BE2C (cell line): ENCODE data around the gene IGF2BP2.
"Not testable (repeated sequence)": the region's sequence is repeated elsewhere in the genome, so short reads cannot be mapped to it uniquely, and the experiment has no call there.

Source experiments
- DNase-seq: peaks from one replicate; pipeline ENCODE4 v3.0.0-alpha.2; 2020
- H3K27me3 ChIP-seq: fragments of 250-450 bp; sonication (Bioruptor Pico); 2 replicates; pipeline ENCODE4 v1.5.1; 2020; ENCODE audit warnings: mild to moderate bottlenecking
- H3K36me3 ChIP-seq: fragments of 250-450 bp; sonication (Bioruptor Pico); 2 replicates; pipeline ENCODE4 v1.5.1; 2020; ENCODE audit warnings: mild to moderate bottlenecking
- H3K4me1 ChIP-seq: fragments of 250-450 bp; sonication (Bioruptor Pico); 2 replicates; pipeline ENCODE4 v1.5.1; 2020
- H3K4me3 ChIP-seq: 2 replicates; pipeline ENCODE4 v1.5.1; 2011; ENCODE audit warnings: low read depth, low read length
- H3K9me3 ChIP-seq: fragments of 250-450 bp; sonication (Bioruptor Pico); 2 replicates; pipeline ENCODE4 v1.5.1; 2020
- TF ChIP-seq, protein P1 (sequence below): IDR thresholded peaks from 2 replicates; pipeline ENCODE4 v1.5.1; 2012; ENCODE audit warnings: mild to moderate bottlenecking, low read depth, low read length

The IGF2BP2 gene

DNA sequence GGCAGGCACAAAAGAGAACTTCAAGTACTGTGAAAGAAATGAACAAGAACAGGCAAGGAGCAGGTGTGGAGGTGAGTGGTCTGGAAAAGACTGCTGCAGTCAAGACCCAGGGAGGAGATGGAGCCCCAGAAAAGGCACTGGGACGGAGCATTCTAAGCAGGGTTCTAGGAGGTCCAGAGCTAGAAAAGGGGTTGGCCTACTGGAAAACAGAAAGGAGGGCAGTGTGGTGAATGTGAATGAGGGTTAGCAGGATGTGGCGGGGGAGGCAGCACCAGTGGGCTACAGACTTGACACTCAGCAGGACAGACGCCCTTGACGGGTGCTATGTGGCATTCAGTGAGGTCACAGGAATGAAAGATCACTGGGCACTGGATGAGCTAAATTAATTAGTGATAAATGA, 163.1 kb downstream of the IGF2BP2 start:
- peaks cover 16% of the 10 kb centered on the region for H3K27me3 ChIP-seq
- H3K4me1 ChIP-seq = no peaks in the 10 kb centered on the region
- H3K4me3 ChIP-seq = no peak overlapping the region
- no peak for DNase-seq
- H3K36me3 ChIP-seq = no peaks in the 10 kb centered on the region
- TF ChIP-seq, protein P1, sequence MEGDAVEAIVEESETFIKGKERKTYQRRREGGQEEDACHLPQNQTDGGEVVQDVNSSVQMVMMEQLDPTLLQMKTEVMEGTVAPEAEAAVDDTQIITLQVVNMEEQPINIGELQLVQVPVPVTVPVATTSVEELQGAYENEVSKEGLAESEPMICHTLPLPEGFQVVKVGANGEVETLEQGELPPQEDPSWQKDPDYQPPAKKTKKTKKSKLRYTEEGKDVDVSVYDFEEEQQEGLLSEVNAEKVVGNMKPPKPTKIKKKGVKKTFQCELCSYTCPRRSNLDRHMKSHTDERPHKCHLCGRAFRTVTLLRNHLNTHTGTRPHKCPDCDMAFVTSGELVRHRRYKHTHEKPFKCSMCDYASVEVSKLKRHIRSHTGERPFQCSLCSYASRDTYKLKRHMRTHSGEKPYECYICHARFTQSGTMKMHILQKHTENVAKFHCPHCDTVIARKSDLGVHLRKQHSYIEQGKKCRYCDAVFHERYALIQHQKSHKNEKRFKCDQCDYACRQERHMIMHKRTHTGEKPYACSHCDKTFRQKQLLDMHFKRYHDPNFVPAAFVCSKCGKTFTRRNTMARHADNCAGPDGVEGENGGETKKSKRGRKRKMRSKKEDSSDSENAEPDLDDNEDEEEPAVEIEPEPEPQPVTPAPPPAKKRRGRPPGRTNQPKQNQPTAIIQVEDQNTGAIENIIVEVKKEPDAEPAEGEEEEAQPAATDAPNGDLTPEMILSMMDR = no peak
- H3K9me3 ChIP-seq = no peaks in the 10 kb centered on the region

DNA sequence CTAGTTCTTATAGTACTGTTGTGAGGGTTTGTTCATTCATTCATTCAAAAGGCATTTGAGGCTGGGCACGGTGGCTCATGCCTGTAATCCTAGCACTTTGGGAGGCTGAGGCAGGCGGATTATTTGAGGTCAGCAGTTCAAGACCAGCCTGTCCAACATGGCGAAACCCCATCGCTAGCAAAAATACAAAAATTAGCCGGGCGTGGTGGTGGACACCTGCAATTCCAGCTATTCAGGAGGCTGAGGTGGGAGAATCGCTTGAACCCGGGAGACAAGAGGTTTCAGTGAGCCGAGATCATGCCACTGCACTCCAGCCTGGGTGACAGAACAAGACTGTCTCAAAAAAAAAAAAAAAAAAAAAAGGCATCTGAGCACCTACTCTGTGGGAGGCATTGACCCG, 163.5 kb downstream of the IGF2BP2 start:
- not testable (repeated sequence) for H3K9me3 ChIP-seq, H3K4me1 ChIP-seq, H3K36me3 ChIP-seq, DNase-seq, H3K4me3 ChIP-seq
- H3K27me3 ChIP-seq = peaks cover 16% of the 10 kb centered on the region

DNA sequence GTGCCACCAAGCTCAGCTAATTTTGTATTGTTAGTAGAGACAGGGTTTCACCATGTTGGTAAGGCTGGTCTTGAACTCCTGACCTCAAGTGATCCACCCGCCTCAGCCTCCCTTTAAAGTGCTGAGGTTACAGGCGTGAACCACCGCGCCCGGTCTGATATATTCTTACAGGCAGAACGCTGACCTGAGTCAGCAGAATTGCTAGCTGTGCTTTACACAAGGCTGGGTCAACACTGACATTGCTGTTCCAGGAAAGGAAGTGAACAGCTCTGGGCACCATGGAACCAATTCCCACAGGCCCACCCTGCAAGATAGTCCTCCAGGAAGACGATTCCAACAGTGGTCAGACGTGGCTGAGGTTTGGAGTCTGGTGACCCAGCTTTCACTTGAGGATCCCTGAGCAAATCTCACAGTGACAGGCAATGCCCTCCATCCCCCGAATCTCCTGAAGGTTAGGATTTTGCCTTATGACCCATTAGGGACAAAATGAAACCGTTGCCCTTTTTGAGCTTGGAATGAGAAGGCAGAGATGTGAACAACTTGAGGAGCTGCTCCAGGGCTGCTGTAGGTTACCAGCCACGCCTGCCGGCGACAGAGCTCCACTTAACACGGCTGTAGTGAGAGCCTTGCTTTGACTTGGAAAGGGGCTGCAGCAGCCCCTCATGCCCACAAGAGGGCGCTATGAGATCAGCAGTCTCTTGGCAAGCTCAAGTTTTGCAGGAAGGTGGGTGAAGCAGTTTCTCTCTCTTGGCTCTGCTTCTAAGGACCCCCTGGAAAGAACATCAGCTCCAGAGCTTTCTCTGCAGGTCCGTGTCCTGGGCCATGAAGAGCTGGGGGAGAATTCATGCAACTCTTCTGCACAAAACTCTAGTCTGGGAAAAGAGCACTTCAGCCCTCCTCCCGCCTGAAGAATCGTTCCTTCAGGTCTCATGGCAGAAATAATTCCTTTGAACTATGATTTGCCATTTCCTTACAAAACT, 164.6 kb downstream of the IGF2BP2 start:
- TF ChIP-seq, protein P1 = peak; percentile 100
- Histone ChIP-seq H3K27me3 (peaks cover 8% of the 10 kb centered on the region; the same call in 1 of the 2 replicates), H3K9me3 (no peaks in the 10 kb centered on the region), H3K4me1 (no peaks in the 10 kb centered on the region), H3K4me3 (0 out of 2 replicates have a peak overlapping the region, but pooled peaks have one; percentile 21), H3K36me3 (no peaks in the 10 kb centered on the region)
- peak; percentile 75 for DNase-seq

DNA sequence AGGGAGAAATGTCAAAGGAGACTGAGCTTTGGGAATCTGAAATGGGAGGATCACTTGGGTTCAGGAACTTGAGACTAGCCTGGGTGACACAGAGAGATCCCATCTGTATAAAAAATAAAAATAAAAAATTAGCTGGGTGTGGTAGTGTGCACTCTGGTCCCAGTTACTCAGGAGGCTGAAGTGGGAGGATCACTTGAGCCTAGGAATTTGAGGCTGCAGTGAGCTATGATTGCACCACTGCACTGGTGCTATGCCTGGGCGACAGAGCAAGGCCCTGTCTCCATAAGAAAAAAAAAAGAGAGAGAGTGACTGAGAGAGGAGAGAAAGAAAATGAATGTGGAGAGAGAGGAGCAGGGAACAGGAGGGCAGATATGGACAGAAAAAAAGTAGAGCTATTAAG, 165.9 kb downstream of the IGF2BP2 start:
- no peak overlapping the region for H3K4me3 ChIP-seq
- H3K4me1 ChIP-seq = no peaks in the 10 kb centered on the region
- TF ChIP-seq, protein P1 = no peak
- DNase-seq = no peak
- no peaks in the 10 kb centered on the region for H3K9me3 ChIP-seq
- peaks cover 8% of the 10 kb centered on the region; the same call in 1 of the 2 replicates for H3K27me3 ChIP-seq
- H3K36me3 ChIP-seq = no peaks in the 10 kb centered on the region

DNA sequence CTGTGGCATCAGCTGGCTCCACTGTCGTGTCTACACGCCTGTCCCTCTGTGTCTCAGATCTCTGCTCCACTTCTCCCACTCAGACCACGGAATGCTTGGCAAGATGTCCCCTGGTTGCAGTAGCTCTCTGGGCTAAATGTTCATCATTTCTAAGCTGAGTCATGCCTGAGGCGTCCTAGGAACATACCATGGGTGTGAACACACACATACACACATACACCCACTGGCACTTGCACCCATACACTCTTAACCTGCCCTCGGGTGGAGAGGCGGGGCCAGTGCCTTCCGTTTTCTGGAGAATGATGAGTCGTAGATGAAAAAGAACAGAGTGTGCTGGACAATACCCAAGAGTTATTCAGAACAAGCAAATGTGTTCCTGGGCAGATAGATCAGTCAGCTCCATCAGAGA, 166.3 kb downstream of the IGF2BP2 start:
- H3K36me3 ChIP-seq = no peaks in the 10 kb centered on the region
- no peaks in the 10 kb centered on the region for H3K4me1 ChIP-seq
- TF ChIP-seq, protein P1 = no peak
- no peaks in the 10 kb centered on the region for H3K9me3 ChIP-seq
- H3K27me3 ChIP-seq = peaks cover 8% of the 10 kb centered on the region; the same call in 1 of the 2 replicates
- no peak overlapping the region for H3K4me3 ChIP-seq
- no peak for DNase-seq

DNA sequence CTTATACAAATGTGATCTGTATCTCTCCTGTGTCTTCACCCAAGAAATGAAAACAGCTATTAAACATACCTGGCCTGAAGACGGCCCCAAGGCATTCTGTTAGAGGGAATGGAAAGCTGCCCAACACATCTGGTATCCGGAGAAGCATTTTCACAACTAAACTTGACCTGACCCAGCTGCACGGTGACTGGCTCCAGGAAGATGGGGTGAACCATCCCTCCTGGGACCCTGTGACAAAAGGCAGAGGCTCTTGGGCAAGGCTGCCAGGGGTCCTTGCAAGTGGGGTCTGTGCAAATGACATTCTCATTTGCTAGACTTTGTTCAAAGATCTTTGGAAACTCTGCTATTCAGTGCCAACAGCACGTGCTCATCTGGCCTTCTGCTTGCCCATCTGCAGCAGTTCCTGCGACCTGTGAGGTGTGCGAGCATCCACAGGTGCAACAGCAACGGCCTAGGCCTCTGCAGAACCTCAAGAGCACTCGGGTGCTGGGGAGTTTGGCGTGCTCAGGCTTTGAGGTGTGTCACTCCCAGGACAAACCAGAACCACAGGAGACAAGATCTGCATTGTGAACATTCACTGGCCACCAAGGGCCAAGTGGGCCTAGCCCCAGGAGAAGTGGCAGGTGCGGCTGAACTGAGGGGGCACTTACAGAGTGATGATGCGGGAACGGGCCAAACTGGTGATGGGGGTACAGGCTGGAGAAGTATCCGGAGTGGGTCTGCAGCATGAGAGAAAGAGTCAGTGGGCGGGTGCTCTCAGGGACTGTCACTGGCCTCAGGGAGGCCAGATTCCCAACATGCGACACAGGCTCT, 166.9 kb downstream of the IGF2BP2 start:
- no peaks in the 10 kb centered on the region for H3K9me3 ChIP-seq
- TF ChIP-seq, protein P1 = no peak
- H3K4me3 ChIP-seq = no peak overlapping the region
- H3K4me1 ChIP-seq = no peaks in the 10 kb centered on the region
- no peak for DNase-seq
- peaks cover 8% of the 10 kb centered on the region; the same call in 1 of the 2 replicates for H3K27me3 ChIP-seq
- no peaks in the 10 kb centered on the region for H3K36me3 ChIP-seq
